Activated CD4-positive, CD25-positive, alpha-beta regulatory T cell treated with anti-CD3 and anti-CD28 coated beads, Interleukin-2, amount 50 U/mL, for 24 hours (primary cell): Measurements from ENCODE around the gene STAT4.

Source experiments
- ATAC-seq, 2 donors: fragments of 150-1000 bp; cut with Tn5 transposase; one replicate each; pipeline ENCODE4 v1.10.0; 2021; ENCODE audit warnings: mild to moderate bottlenecking in 1 of 2, moderate library complexity in 1 of 2

The STAT4 gene

GRCh38 chr2:191081411-191082155, 69.2 kb downstream of the STAT4 start:
- no peak for ATAC-seq

GRCh38 chr2:191078165-191078867, 72.5 kb downstream of the STAT4 start:
- ATAC-seq, result peak in 1 of 2 donors; percentile 51

GRCh38 chr2:191070276-191070675, 80.5 kb downstream of the STAT4 start:
- no peak for ATAC-seq

GRCh38 chr2:191069606-191070005, 81.2 kb downstream of the STAT4 start:
- ATAC-seq, result no peak

- no peak for ATAC-seq
These were observed 83.9 kb downstream of the STAT4 start for GRCh38 chr2:191066919-191067233.

GRCh38 chr2:191066197-191066918, 84.4 kb downstream of the STAT4 start:
- peak; percentile 35 to 48 for ATAC-seq

- no peak for ATAC-seq
These were observed 85.0 kb downstream of the STAT4 start for GRCh38 chr2:191065785-191066184.

- peak; percentile 48 to 66 for ATAC-seq
These were observed 86.2 kb downstream of the STAT4 start for GRCh38 chr2:191064590-191064989.

- ATAC-seq, result no peak
These were observed 87.2 kb downstream of the STAT4 start for GRCh38 chr2:191063584-191063983.

- ATAC-seq, result no peak
These were observed 89.3 kb downstream of the STAT4 start for GRCh38 chr2:191061381-191061980.

- peak; percentile 53 to 59 for ATAC-seq
These were observed 91.5 kb downstream of the STAT4 start for GRCh38 chr2:191059308-191059707.

GRCh38 chr2:191056228-191056627, 94.6 kb downstream of the STAT4 start:
- ATAC-seq, result no peak

- no peak for ATAC-seq
These were observed 97.5 kb downstream of the STAT4 start for GRCh38 chr2:191053256-191053655.

- ATAC-seq, result peak; percentile 51 to 65
These were observed 98.7 kb downstream of the STAT4 start for GRCh38 chr2:191051825-191052778.

GRCh38 chr2:191051177-191051576, 99.6 kb downstream of the STAT4 start:
- ATAC-seq, result peak; percentile 51 to 67

- ATAC-seq, result no peak
These were observed 100.2 kb downstream of the STAT4 start for GRCh38 chr2:191050640-191050987.

- ATAC-seq, result no peak
These were observed 100.8 kb downstream of the STAT4 start for GRCh38 chr2:191049728-191050639.

- ATAC-seq, result no peak
These were observed 102.7 kb downstream of the STAT4 start for GRCh38 chr2:191048073-191048472.

GRCh38 chr2:191045141-191045540, 105.7 kb downstream of the STAT4 start:
- no peak for ATAC-seq

GRCh38 chr2:191043438-191043837, 107.4 kb downstream of the STAT4 start:
- ATAC-seq, result peak in 1 of 2 donors; percentile 53
